ENCODE data around the gene ZNF48.
"Not testable (repeated sequence)": the region's sequence is repeated elsewhere in the genome, so short reads cannot be mapped to it uniquely, and the experiment has no call there.

The ZNF48 gene

DNA sequence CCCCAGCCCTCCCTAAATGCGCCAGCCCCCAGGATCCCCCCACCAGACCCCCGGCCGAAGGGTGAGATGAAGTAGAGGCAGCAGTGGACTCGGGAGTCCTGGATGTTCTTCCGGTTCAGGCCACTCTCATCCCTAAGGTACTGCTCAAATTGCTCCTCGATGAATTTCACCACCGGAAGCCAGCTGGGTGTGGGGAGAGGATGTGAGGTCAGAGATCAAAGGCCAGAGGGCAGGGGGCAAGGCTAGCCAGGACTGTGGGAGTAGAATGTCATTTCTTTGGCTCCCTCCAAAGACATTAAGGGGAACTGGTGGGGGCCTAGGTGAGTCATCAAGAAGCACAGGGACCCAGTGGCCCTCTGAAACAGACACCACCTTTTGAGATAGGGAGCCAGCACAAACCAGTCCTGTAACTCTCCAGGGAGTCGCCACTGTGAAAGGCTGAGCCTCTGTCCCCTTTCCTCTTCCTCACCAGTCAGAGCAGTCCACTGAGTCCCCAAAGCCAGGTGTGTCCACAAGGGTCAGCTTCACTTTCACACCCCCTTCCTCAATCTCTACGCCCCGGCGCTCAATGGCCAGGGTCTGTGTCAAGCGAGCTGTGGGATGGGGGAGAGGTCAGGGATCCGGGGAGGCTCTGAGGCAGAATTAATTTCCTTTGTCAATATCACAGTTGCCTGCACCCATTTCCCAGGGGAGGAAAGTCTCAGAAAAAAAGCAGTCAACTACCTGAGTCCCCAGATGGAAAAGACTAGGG lies 13.8 kb upstream of the ZNF48 start:
- DNase-seq: no peak
- H3K27me3 ChIP-seq (replicated peaks): no peaks in the 10 kb centered on the region
- in situ Hi-C loops (cut with HindIII; ENCODE audit: low pct_ligation_motif_present, low sequenced_read_pairs): no loop called here
- no peak overlapping the region for H3K4me3 ChIP-seq (ENCODE audit: low read depth, low read length)
- H3K27ac ChIP-seq: no peak overlapping the region
- no peaks in the 10 kb centered on the region for H3K36me3 ChIP-seq (replicated peaks)
- TF ChIP-seq CTCF (IDR thresholded peaks at IDR 0.05; ENCODE audit: low read depth, low read length, missing control alignments): no peak

DNA sequence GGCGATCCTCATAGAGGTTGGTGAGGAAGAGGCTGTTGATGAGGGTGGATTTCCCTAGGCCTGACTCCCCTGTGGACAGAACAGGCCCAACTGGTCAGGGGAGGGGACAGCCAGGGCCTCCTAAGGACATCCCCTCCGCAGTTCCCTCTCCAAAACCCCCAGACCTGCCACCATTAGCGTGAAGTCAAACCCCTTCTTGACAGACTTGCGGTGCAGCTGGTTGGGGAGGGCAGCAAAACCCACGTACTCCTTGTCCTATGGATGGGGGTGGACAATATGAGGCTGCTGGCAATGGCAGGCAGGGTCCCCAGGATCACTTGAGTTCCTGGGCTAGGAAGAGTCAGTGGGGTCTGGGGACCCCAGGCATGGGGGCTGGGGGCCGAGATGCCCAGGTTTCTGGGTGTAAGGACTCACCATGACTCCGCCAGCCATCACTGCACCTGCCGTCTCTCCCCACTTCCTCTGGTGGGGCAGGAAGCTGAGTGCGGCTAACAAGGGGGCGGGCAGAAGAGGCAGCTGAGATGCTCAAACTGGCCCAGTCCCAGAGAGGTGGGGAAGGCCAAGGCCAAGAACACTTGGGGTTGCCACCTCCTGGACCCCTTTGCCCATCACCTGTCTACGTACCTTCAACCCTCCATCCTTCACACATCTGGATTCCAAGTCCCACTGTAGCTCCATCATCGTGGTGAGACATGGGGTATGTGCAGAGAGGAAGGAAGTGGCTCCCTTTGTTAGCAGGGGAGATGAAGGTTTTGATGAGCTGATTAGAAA lies 12.9 kb upstream of the ZNF48 start, which contains the start of gene SEPTIN1:
TSS of gene SEPTIN1 (minus strand) at position 451 of the 771 bp plus-strand sequence. CDS start at position 432, 19 bp downstream.
- H3K27ac ChIP-seq: no peak within 1 kb of the TSS
- no peak for TF ChIP-seq CTCF (IDR thresholded peaks at IDR 0.05; ENCODE audit: low read depth, low read length, missing control alignments)
- no peaks in the 10 kb centered on the region for H3K27me3 ChIP-seq (replicated peaks)
- H3K36me3 ChIP-seq (replicated peaks): no peaks in the 10 kb centered on the region
- no peak within 1 kb of the TSS for H3K4me3 ChIP-seq (ENCODE audit: low read depth, low read length)
- in situ Hi-C loops (cut with HindIII; ENCODE audit: low pct_ligation_motif_present, low sequenced_read_pairs): no loop called here
- no peak for DNase-seq

- DNase-seq: no peak
- Histone ChIP-seq H3K27ac (no peak overlapping the region), H3K36me3 (replicated peaks) (no peaks in the 10 kb centered on the region), H3K4me3 (ENCODE audit: low read depth, low read length) (no peak overlapping the region), H3K27me3 (replicated peaks) (no peaks in the 10 kb centered on the region)
- TF ChIP-seq CTCF (IDR thresholded peaks at IDR 0.05; ENCODE audit: low read depth, low read length, missing control alignments): no peak
- in situ Hi-C loops (cut with HindIII; ENCODE audit: low pct_ligation_motif_present, low sequenced_read_pairs): no loop called here
Measured at GRCh38 chr16:30383521-30383920, 11.7 kb upstream of the ZNF48 start.

GRCh38 chr16:30394592-30395154 lies 547 bp upstream of the ZNF48 start:
- Histone ChIP-seq H3K4me3 (ENCODE audit: low read depth, low read length) (peak overlapping the region; percentile 77), H3K27me3 (replicated peaks) (no peaks in the 10 kb centered on the region), H3K27ac (peak overlapping the region; percentile 73), H3K36me3 (replicated peaks) (peaks cover 5% of the 10 kb centered on the region)
- TF ChIP-seq CTCF (IDR thresholded peaks at IDR 0.05; ENCODE audit: low read depth, low read length, missing control alignments): no peak
- in situ Hi-C loops (cut with HindIII; ENCODE audit: low pct_ligation_motif_present, low sequenced_read_pairs): no loop called here
- peak; percentile 52 for DNase-seq

GRCh38 chr16:30395992-30396585 lies 869 bp downstream of the ZNF48 start:
- TF ChIP-seq CTCF (IDR thresholded peaks at IDR 0.05; ENCODE audit: low read depth, low read length, missing control alignments): no peak
- in situ Hi-C loops (cut with HindIII; ENCODE audit: low pct_ligation_motif_present, low sequenced_read_pairs): no loop called here
- DNase-seq: no peak
- Histone ChIP-seq H3K36me3 (replicated peaks) (peaks cover 5% of the 10 kb centered on the region), H3K4me3 (ENCODE audit: low read depth, low read length) (peak overlapping the region; percentile 77), H3K27me3 (replicated peaks) (no peaks in the 10 kb centered on the region), H3K27ac (no peak overlapping the region)

DNA sequence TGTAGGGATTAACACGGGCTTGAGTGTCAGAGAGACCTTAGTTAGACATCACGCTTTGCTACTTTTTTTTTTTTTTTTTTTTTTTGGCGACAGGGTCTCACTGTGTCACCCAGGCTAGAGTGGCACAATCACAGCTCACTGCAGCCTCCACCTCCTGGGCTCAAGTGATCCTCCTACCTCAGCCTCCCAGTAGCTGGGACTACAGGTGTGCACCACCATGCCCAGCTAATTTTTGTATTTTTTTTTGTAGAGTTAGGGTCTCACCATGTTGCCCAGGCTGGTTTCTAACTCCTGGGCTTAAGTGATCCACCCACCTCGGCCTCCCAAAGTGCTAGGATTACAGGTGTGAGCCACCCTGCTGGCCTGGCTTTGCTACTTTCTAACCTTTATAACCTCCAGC lies 1.4 kb downstream of the ZNF48 start:
- H3K27ac ChIP-seq: not testable (repeated sequence)

More for the DNA sequence above, 1.4 kb downstream of the ZNF48 start:
- in situ Hi-C loops (cut with HindIII; ENCODE audit: low pct_ligation_motif_present, low sequenced_read_pairs); H3K4me3 ChIP-seq (ENCODE audit: low read depth, low read length); H3K36me3 ChIP-seq (replicated peaks); H3K27me3 ChIP-seq (replicated peaks); DNase-seq: not testable (repeated sequence)
